ENCODE results near the gene IL4. TPM values are rescaled to one million over a fixed set of nuclear protein-coding genes. Genes with fewer than 3 reads are reported as not detected.
"Not testable (repeated sequence)": the region's sequence is repeated elsewhere in the genome, so short reads cannot be mapped to it uniquely, and the experiment has no call there.

Gene IL4
- total RNA-seq, 1 experiment from 2014 or later: not detected

DNA sequence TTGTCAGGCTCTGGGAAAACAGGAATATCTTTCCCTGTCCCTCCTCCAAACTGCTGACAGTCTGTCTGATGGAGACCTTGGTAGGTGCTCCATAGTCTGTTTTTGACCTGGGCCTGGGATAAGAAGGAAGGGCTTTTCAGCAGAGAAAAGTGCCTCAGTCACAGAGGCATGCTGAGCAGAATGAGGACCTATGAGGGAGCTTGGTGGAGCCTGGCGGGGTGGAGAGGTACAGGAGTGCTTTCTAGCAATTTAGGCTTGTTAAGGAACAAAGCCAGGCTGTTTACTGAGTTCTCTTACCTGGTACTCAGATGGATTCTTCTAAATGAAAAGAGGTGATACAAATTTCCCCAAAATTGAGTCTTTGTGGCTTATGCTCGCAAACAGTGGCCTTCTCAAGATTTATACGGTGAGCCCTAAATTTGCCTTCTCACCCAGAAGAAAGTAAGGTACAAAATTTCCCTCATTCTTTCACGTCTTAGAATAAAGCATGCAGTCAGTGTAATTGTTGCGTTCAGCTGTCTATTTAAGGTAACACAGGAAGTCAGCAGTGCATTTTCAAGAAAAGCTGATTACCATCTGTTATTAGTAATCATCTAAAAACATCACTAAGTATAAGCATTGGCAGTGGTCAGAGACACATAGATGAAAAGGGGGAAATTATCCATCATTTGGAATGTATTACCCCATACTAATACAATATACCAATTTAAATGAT, 44.4 kb upstream of the IL4 start:
- CTCF ChIA-PET: no interaction called here
- peaks cover 2% of the 10 kb centered on the region for H3K36me3 ChIP-seq (ENCODE audit: control insufficient read depth, insufficient read depth, low read length)
- Mint-ChIP-seq H3K9me3 (ENCODE audit: unreplicated experiment) (no peaks in the 10 kb centered on the region), H3K27me3 (ENCODE audit: insufficient read depth, unreplicated experiment) (no peaks in the 10 kb centered on the region), H3K4me1 (ENCODE audit: low read depth, unreplicated experiment) (no peaks in the 10 kb centered on the region), H3K27ac (ENCODE audit: unreplicated experiment) (no peak overlapping the region), H3K4me3 (ENCODE audit: unreplicated experiment) (no peak overlapping the region), H3K36me3 (ENCODE audit: insufficient read depth, unreplicated experiment) (peaks cover 57% of the 10 kb centered on the region)
- H3K4me3 ChIP-seq (ENCODE audit: low read depth, low read length): no peak overlapping the region
- intact Hi-C loops (cut with micrococcal nuclease; ENCODE audit: unreplicated experiment): no loop called here
- BruUV-seq (replicated peaks): no TSS peak
- H3K9me3 ChIP-seq: no peaks in the 10 kb centered on the region
- H3K27me3 ChIP-seq (replicated peaks; ENCODE audit: control insufficient read depth, insufficient read depth, low read length): no peaks in the 10 kb centered on the region
- no peak for DNase-seq
- POLR2A ChIA-PET: no interaction called here
- TF ChIP-seq, protein P1, sequence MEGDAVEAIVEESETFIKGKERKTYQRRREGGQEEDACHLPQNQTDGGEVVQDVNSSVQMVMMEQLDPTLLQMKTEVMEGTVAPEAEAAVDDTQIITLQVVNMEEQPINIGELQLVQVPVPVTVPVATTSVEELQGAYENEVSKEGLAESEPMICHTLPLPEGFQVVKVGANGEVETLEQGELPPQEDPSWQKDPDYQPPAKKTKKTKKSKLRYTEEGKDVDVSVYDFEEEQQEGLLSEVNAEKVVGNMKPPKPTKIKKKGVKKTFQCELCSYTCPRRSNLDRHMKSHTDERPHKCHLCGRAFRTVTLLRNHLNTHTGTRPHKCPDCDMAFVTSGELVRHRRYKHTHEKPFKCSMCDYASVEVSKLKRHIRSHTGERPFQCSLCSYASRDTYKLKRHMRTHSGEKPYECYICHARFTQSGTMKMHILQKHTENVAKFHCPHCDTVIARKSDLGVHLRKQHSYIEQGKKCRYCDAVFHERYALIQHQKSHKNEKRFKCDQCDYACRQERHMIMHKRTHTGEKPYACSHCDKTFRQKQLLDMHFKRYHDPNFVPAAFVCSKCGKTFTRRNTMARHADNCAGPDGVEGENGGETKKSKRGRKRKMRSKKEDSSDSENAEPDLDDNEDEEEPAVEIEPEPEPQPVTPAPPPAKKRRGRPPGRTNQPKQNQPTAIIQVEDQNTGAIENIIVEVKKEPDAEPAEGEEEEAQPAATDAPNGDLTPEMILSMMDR (IDR thresholded peaks at IDR 0.05; ENCODE audit: insufficient read depth in 1 of 2, low read depth in 1 of 2, low read length in 1 of 2, severe bottlenecking in 1 of 2, unreplicated experiment in 1 of 2): no peak
- H3K4me1 ChIP-seq: no peaks in the 10 kb centered on the region

DNA sequence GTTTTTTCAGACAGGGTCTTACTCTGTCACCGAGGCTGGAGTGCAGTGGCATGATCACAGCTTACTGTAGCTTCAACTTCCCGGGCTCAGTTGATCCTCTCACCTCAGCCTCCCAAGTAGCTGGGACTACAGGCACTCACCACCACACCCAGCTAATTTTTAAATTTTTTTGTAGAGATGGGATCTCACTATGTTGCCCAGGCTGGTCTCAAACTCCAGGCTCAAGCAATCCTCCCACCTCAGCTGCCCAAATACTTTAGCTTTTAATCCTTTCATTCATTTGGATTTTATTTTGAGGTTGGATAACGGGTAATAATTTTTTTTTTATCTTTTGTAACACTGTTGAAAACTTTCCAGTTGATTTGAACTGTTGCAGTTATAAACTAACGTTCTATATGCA, 40.2 kb upstream of the IL4 start:
- H3K4me1 Mint-ChIP-seq (ENCODE audit: low read depth, unreplicated experiment); DNase-seq; CTCF ChIA-PET; H3K4me1 ChIP-seq; H3K4me3 Mint-ChIP-seq (ENCODE audit: unreplicated experiment); H3K9me3 Mint-ChIP-seq (ENCODE audit: unreplicated experiment); H3K4me3 ChIP-seq (ENCODE audit: low read depth, low read length); H3K27me3 Mint-ChIP-seq (ENCODE audit: insufficient read depth, unreplicated experiment); H3K27me3 ChIP-seq (replicated peaks; ENCODE audit: control insufficient read depth, insufficient read depth, low read length); intact Hi-C loops (cut with micrococcal nuclease; ENCODE audit: unreplicated experiment); H3K36me3 ChIP-seq (ENCODE audit: control insufficient read depth, insufficient read depth, low read length); BruUV-seq (replicated peaks); H3K9me3 ChIP-seq; H3K27ac Mint-ChIP-seq (ENCODE audit: unreplicated experiment): not testable (repeated sequence)
- POLR2A ChIA-PET: interaction anchor here (0.6 kb wide), 1 partner anchor 14 kb away, joined by 3 read pairs; no protein-coding TSS in a partner anchor
- H3K36me3 Mint-ChIP-seq (ENCODE audit: insufficient read depth, unreplicated experiment): peaks cover 64% of the 10 kb centered on the region

DNA sequence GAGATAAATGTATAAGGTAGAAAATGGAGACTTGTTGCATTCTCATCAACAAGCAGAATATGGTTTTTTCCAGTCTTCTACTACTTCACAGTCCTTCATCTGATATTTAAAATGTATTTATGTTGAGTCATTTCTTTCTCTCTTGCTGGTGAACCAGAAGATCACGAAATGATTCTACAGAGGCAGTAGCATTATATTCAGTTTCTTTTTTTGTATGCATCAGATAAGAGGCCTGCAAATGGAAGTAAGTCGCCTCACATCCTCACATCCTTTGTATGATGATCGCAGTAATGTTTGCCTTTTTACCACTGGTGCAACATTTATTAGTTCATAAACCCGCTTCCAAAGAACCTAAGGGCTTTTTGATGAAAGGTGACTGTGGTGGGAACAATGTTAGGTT, 37.9 kb upstream of the IL4 start:
- intact Hi-C loops (cut with micrococcal nuclease; ENCODE audit: unreplicated experiment): no loop called here
- Mint-ChIP-seq H3K27ac (ENCODE audit: unreplicated experiment) (no peak overlapping the region), H3K4me1 (ENCODE audit: low read depth, unreplicated experiment) (no peaks in the 10 kb centered on the region), H3K9me3 (ENCODE audit: unreplicated experiment) (no peaks in the 10 kb centered on the region), H3K4me3 (ENCODE audit: unreplicated experiment) (no peak overlapping the region), H3K27me3 (ENCODE audit: insufficient read depth, unreplicated experiment) (no peaks in the 10 kb centered on the region), H3K36me3 (ENCODE audit: insufficient read depth, unreplicated experiment) (peaks cover 66% of the 10 kb centered on the region)
- no peaks in the 10 kb centered on the region for H3K27me3 ChIP-seq (replicated peaks; ENCODE audit: control insufficient read depth, insufficient read depth, low read length)
- ChIA-PET CTCF (no interaction called here), POLR2A (no interaction called here)
- no peaks in the 10 kb centered on the region for H3K9me3 ChIP-seq
- no peak overlapping the region for H3K4me3 ChIP-seq (ENCODE audit: low read depth, low read length)
- no peaks in the 10 kb centered on the region; the same call in none of the 2 replicates for H3K36me3 ChIP-seq (ENCODE audit: control insufficient read depth, insufficient read depth, low read length)
- no peak for DNase-seq
- TF ChIP-seq, protein P1 (IDR thresholded peaks at IDR 0.05; ENCODE audit: insufficient read depth in 1 of 2, low read depth in 1 of 2, low read length in 1 of 2, severe bottlenecking in 1 of 2, unreplicated experiment in 1 of 2): no peak
- H3K4me1 ChIP-seq: no peaks in the 10 kb centered on the region
- BruUV-seq (replicated peaks): no TSS peak
